ENCODE measurements around the gene ADORA1.

The ADORA1 gene

GRCh38 chr1:203137324-203137723 lies 9.8 kb downstream of the ADORA1 start:
- TF ChIP-seq TAF1 (IDR thresholded peaks at IDR 0.05; ENCODE audit: borderline replicate concordance, insufficient read depth, low read length) (no peak), FOXP2 (optimal IDR thresholded peaks at IDR 0.05; ENCODE audit: borderline replicate concordance, extremely low read depth, extremely low read length, insufficient read depth) (no peak), POLR2AphosphoS5 (IDR thresholded peaks at IDR 0.05; ENCODE audit: low read depth, low read length) (no peak), SIN3A (IDR thresholded peaks at IDR 0.05; ENCODE audit: borderline replicate concordance, insufficient read depth, low read length) (no peak)
- TF ChIP-seq, protein P1, sequence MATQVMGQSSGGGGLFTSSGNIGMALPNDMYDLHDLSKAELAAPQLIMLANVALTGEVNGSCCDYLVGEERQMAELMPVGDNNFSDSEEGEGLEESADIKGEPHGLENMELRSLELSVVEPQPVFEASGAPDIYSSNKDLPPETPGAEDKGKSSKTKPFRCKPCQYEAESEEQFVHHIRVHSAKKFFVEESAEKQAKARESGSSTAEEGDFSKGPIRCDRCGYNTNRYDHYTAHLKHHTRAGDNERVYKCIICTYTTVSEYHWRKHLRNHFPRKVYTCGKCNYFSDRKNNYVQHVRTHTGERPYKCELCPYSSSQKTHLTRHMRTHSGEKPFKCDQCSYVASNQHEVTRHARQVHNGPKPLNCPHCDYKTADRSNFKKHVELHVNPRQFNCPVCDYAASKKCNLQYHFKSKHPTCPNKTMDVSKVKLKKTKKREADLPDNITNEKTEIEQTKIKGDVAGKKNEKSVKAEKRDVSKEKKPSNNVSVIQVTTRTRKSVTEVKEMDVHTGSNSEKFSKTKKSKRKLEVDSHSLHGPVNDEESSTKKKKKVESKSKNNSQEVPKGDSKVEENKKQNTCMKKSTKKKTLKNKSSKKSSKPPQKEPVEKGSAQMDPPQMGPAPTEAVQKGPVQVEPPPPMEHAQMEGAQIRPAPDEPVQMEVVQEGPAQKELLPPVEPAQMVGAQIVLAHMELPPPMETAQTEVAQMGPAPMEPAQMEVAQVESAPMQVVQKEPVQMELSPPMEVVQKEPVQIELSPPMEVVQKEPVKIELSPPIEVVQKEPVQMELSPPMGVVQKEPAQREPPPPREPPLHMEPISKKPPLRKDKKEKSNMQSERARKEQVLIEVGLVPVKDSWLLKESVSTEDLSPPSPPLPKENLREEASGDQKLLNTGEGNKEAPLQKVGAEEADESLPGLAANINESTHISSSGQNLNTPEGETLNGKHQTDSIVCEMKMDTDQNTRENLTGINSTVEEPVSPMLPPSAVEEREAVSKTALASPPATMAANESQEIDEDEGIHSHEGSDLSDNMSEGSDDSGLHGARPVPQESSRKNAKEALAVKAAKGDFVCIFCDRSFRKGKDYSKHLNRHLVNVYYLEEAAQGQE (IDR thresholded peaks at IDR 0.05; ENCODE audit: insufficient read depth in 1 of 2, low read depth in 2 of 2, low read length in 2 of 2): no peak

- TF ChIP-seq TAF1 (IDR thresholded peaks at IDR 0.05; ENCODE audit: borderline replicate concordance, insufficient read depth, low read length): no peak
- TF ChIP-seq, protein P1 (IDR thresholded peaks at IDR 0.05; ENCODE audit: insufficient read depth in 1 of 2, low read depth in 2 of 2, low read length in 2 of 2): no peak
- no peak for TF ChIP-seq SIN3A (IDR thresholded peaks at IDR 0.05; ENCODE audit: borderline replicate concordance, insufficient read depth, low read length)
- TF ChIP-seq POLR2AphosphoS5 (IDR thresholded peaks at IDR 0.05; ENCODE audit: low read depth, low read length): no peak
- TF ChIP-seq FOXP2 (optimal IDR thresholded peaks at IDR 0.05; ENCODE audit: borderline replicate concordance, extremely low read depth, extremely low read length, insufficient read depth): no peak
These were observed 10.5 kb downstream of the ADORA1 start for GRCh38 chr1:203138066-203138465.

- TF ChIP-seq SIN3A (IDR thresholded peaks at IDR 0.05; ENCODE audit: borderline replicate concordance, insufficient read depth, low read length) (no peak), POLR2AphosphoS5 (IDR thresholded peaks at IDR 0.05; ENCODE audit: low read depth, low read length) (no peak), FOXP2 (optimal IDR thresholded peaks at IDR 0.05; ENCODE audit: borderline replicate concordance, extremely low read depth, extremely low read length, insufficient read depth) (no peak)
These were observed 12.5 kb downstream of the ADORA1 start for GRCh38 chr1:203139976-203140475.

- TF ChIP-seq FOXP2 (optimal IDR thresholded peaks at IDR 0.05; ENCODE audit: borderline replicate concordance, extremely low read depth, extremely low read length, insufficient read depth) (no peak), SIN3A (IDR thresholded peaks at IDR 0.05; ENCODE audit: borderline replicate concordance, insufficient read depth, low read length) (no peak), TAF1 (IDR thresholded peaks at IDR 0.05; ENCODE audit: borderline replicate concordance, insufficient read depth, low read length) (no peak), POLR2AphosphoS5 (IDR thresholded peaks at IDR 0.05; ENCODE audit: low read depth, low read length) (no peak)
- TF ChIP-seq, protein P1 (IDR thresholded peaks at IDR 0.05; ENCODE audit: insufficient read depth in 1 of 2, low read depth in 2 of 2, low read length in 2 of 2): no peak
These were observed 13.4 kb downstream of the ADORA1 start for GRCh38 chr1:203140743-203141520.

DNA sequence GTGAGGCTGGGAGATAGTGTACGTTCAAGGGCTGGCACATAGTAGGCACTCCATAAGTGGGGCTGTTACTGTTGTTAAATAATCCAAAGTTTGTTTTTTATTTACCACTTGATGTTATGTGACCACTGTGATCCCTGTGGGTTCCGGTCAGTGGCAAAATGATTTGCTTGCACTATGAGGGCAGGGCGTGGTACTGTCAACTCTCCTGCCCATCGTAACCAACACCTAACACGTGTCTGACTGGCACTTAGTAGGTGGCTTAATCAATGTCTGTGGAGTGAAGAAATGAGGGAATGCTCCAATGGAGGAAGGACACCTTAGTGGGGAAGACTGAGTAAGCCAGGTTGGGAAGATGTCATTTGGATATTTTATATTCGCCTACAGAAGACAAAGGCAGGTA lies 14.6 kb downstream of the ADORA1 start:
- no peak for TF ChIP-seq FOXP2 (optimal IDR thresholded peaks at IDR 0.05; ENCODE audit: borderline replicate concordance, extremely low read depth, extremely low read length, insufficient read depth)
- TF ChIP-seq SIN3A (IDR thresholded peaks at IDR 0.05; ENCODE audit: borderline replicate concordance, insufficient read depth, low read length): no peak
- no peak for TF ChIP-seq POLR2AphosphoS5 (IDR thresholded peaks at IDR 0.05; ENCODE audit: low read depth, low read length)
- no peak for TF ChIP-seq TAF1 (IDR thresholded peaks at IDR 0.05; ENCODE audit: borderline replicate concordance, insufficient read depth, low read length)
- TF ChIP-seq, protein P1 (IDR thresholded peaks at IDR 0.05; ENCODE audit: insufficient read depth in 1 of 2, low read depth in 2 of 2, low read length in 2 of 2): no peak

Measured in PFSK-1 (cell line).